HepG2 (cell line): ENCODE data around the gene ARFGEF2. TPM values are rescaled to one million over a fixed set of nuclear protein-coding genes. Genes with fewer than 3 reads are reported as not detected.

Experiments used
- HDAC2 ChIP-seq: sonication (generic); formaldehyde crosslinking; IDR thresholded peaks from 2 replicates; pipeline ENCODE4 v1.4.0; 2020; ENCODE audit warnings: missing genetic modification reagents
- KAT7 ChIP-seq: IDR thresholded peaks from 2 replicates; pipeline ENCODE4 v1.6.1; 2018; ENCODE audit warnings: borderline replicate concordance, missing compliant biosample characterization
- KAT8 ChIP-seq: IDR thresholded peaks from 2 replicates; pipeline ENCODE4 v1.6.1; 2016; ENCODE audit warnings: missing genetic modification reagents, missing compliant biosample characterization
- KMT2B ChIP-seq: IDR thresholded peaks from 2 replicates; pipeline ENCODE4 v1.6.1; 2016; ENCODE audit warnings: missing genetic modification reagents, missing compliant biosample characterization
- MAF1 ChIP-seq: sonication (generic); formaldehyde crosslinking; IDR thresholded peaks from 2 replicates; pipeline ENCODE4 v1.5.0; 2020; ENCODE audit warnings: missing genetic modification reagents, borderline replicate concordance
- NFYB ChIP-seq: sonication (generic); formaldehyde crosslinking; IDR thresholded peaks from 2 replicates; pipeline ENCODE4 v1.4.0; 2020; ENCODE audit warnings: missing genetic modification reagents
- RCOR2 ChIP-seq: IDR thresholded peaks from 2 replicates; pipeline ENCODE4 v1.6.1; 2016; ENCODE audit warnings: missing biosample characterization, missing genetic modification reagents
- TOE1 ChIP-seq: sonication (generic); formaldehyde crosslinking; IDR thresholded peaks from 2 replicates; pipeline ENCODE4 v1.4.0; 2020; ENCODE audit warnings: mild to moderate bottlenecking, missing genetic modification reagents
- ZBTB20 ChIP-seq: sonication (generic); formaldehyde crosslinking; IDR thresholded peaks from 2 replicates; pipeline ENCODE4 v1.8.1; 2023; ENCODE audit warnings: missing genetic modification reagents, low read depth, mild to moderate bottlenecking, borderline replicate concordance
- ZC3H13 ChIP-seq: sonication (generic); formaldehyde crosslinking; IDR thresholded peaks from 2 replicates; pipeline ENCODE4 v1.8.1; 2023; ENCODE audit warnings: mild to moderate bottlenecking, missing genetic modification reagents, moderate library complexity
- ZKSCAN8 ChIP-seq: IDR thresholded peaks from 2 replicates; pipeline ENCODE4 v1.6.1; 2016; ENCODE audit warnings: borderline replicate concordance, missing genetic modification reagents, missing compliant biosample characterization
- ZNF615 ChIP-seq: sonication (generic); formaldehyde crosslinking; IDR thresholded peaks from 2 replicates; pipeline ENCODE4 v1.5.0; 2020; ENCODE audit warnings: mild to moderate bottlenecking, missing genetic modification reagents, borderline replicate concordance
- ZNF672 ChIP-seq: sonication (generic); formaldehyde crosslinking; IDR thresholded peaks from 2 replicates; pipeline ENCODE4 v1.8.1; 2022; ENCODE audit warnings: missing genetic modification reagents
- polyA plus RNA-seq, 8 experiments: library from polyadenylated mRNA; depleted of rRNA in 3 of 8; stranded (reverse) in 7 of 8; unstranded in 1 of 8; fragments of >200 nt; fragmentation: Illumina TruSeq in 4 of 8; extraction: Trizol in 4 of 8; gene quantifications; 2 replicates each; pipeline versions ENCODE4 v1.2.1 to v1.2.3, GENCODE V29; 2011 to 2016; ENCODE audit warnings: low read depth in 4 of 8, missing spikeins in 1 of 8, mixed read lengths in 1 of 8; ENCODE audit not compliant: insufficient read depth in 1 of 8
- total RNA-seq, 5 experiments: library from RNA; depleted of rRNA; stranded (reverse); fragments of >200 nt; fragmentation: Illumina TruSeq; extraction: Trizol; gene quantifications; 2 replicates each; pipeline ENCODE4 v1.2.3, GENCODE V29; 2016; ENCODE audit warnings: low read depth in 1 of 5
- TF ChIP-seq, protein P1 (sequence below), 2 experiments: fragments of 450-650 bp in 1 of 2; sonication (generic) in 1 of 2; formaldehyde crosslinking in 1 of 2; IDR thresholded peaks; 2 replicates each; pipeline versions ENCODE4 v1.6.1 to v1.8.0; 2016 to 2022; ENCODE audit warnings: antibody characterized with exemption in 1 of 2, mild to moderate bottlenecking in 1 of 2, missing genetic modification reagents in 1 of 2
- TF ChIP-seq, protein P2 (sequence below): IDR thresholded peaks from 2 replicates; pipeline ENCODE4 v1.6.1; 2016; ENCODE audit warnings: low read depth, control low read depth
- TF ChIP-seq, protein P3 (sequence below): IDR thresholded peaks from 2 replicates; pipeline ENCODE4 v1.6.1; 2012; ENCODE audit warnings: low read length, improper control_type of control experiment

ARFGEF2 gene
- total and polyA plus RNA-seq, 2 of the 13 experiments (the other 11 are each of a cell fraction or from before 2014, with no cell fraction given): 44.0 to 60.8 TPM

DNA sequence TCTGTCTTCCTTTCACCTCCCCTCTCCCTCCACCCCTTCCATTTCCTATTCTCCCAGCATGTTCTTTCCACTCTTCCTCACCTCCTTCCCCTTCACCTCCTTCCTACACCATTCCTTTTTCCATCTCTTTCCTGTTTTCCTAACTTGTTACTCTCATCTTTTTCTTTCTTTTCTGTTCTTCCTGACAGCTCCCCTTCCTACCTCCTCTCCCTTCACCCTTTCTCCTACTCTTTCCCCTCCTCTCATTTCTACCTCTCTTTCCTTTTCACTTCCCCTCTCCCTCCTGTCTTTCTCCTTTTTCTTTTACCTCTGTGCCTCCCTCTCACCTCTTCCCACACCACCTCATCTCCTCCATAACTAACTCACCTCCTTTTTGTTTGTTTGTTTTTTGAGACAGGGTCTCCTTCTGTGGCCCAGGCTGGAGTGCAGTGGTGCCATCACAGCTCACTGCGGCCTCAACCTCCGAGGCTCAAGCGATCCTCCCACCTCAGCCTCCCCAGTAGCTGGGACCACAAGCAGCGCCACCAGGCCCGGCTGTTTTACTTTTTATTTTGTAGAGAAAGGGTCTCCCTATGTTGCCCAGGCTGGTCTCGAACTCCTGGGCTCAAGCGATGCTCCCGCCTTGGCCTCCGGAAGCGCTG lies 864 bp upstream of the ARFGEF2 start (continued):
- TF ChIP-seq ZNF672 (CRISPR knock-in tag) (0 out of 2 replicates have a peak, but pooled peaks have one; percentile 69), MAF1 (no peak), NFYB (no peak), ZC3H13 (CRISPR knock-in tag) (peak; percentile 91), KAT8 (no peak; the same call in 1 of the 2 replicates), RCOR2 (CRISPR knock-in tag) (peak; percentile 51; the same call in 1 of the 2 replicates), ZNF615 (CRISPR knock-in tag) (0 out of 2 replicates have a peak, but pooled peaks have one; percentile 44), KMT2B (CRISPR knock-in tag) (no peak), TOE1 (CRISPR knock-in tag) (no peak), KAT7 (CRISPR knock-in tag) (peak; percentile 4; the same call in 1 of the 2 replicates), HDAC2 (CRISPR knock-in tag) (peak; percentile 35), ZBTB20 (CRISPR knock-in tag) (peak; percentile 3; the same call in 1 of the 2 replicates), ZKSCAN8 (CRISPR knock-in tag) (no peak)
- TF ChIP-seq, protein P1, sequence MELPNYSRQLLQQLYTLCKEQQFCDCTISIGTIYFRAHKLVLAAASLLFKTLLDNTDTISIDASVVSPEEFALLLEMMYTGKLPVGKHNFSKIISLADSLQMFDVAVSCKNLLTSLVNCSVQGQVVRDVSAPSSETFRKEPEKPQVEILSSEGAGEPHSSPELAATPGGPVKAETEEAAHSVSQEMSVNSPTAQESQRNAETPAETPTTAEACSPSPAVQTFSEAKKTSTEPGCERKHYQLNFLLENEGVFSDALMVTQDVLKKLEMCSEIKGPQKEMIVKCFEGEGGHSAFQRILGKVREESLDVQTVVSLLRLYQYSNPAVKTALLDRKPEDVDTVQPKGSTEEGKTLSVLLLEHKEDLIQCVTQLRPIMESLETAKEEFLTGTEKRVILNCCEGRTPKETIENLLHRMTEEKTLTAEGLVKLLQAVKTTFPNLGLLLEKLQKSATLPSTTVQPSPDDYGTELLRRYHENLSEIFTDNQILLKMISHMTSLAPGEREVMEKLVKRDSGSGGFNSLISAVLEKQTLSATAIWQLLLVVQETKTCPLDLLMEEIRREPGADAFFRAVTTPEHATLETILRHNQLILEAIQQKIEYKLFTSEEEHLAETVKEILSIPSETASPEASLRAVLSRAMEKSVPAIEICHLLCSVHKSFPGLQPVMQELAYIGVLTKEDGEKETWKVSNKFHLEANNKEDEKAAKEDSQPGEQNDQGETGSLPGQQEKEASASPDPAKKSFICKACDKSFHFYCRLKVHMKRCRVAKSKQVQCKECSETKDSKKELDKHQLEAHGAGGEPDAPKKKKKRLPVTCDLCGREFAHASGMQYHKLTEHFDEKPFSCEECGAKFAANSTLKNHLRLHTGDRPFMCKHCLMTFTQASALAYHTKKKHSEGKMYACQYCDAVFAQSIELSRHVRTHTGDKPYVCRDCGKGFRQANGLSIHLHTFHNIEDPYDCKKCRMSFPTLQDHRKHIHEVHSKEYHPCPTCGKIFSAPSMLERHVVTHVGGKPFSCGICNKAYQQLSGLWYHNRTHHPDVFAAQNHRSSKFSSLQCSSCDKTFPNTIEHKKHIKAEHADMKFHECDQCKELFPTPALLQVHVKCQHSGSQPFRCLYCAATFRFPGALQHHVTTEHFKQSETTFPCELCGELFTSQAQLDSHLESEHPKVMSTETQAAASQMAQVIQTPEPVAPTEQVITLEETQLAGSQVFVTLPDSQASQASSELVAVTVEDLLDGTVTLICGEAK (IDR thresholded peaks at IDR 0.05): peak; percentile 49
- TF ChIP-seq, protein P1 (CRISPR knock-in tag; IDR thresholded peaks at IDR 0.05): no peak; the same call in 1 of the 2 replicates
- TF ChIP-seq, protein P2, sequence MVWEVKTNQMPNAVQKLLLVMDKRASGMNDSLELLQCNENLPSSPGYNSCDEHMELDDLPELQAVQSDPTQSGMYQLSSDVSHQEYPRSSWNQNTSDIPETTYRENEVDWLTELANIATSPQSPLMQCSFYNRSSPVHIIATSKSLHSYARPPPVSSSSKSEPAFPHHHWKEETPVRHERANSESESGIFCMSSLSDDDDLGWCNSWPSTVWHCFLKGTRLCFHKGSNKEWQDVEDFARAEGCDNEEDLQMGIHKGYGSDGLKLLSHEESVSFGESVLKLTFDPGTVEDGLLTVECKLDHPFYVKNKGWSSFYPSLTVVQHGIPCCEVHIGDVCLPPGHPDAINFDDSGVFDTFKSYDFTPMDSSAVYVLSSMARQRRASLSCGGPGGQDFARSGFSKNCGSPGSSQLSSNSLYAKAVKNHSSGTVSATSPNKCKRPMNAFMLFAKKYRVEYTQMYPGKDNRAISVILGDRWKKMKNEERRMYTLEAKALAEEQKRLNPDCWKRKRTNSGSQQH (CRISPR knock-in tag): peak; percentile 0; the same call in 1 of the 2 replicates
- TF ChIP-seq, protein P3, sequence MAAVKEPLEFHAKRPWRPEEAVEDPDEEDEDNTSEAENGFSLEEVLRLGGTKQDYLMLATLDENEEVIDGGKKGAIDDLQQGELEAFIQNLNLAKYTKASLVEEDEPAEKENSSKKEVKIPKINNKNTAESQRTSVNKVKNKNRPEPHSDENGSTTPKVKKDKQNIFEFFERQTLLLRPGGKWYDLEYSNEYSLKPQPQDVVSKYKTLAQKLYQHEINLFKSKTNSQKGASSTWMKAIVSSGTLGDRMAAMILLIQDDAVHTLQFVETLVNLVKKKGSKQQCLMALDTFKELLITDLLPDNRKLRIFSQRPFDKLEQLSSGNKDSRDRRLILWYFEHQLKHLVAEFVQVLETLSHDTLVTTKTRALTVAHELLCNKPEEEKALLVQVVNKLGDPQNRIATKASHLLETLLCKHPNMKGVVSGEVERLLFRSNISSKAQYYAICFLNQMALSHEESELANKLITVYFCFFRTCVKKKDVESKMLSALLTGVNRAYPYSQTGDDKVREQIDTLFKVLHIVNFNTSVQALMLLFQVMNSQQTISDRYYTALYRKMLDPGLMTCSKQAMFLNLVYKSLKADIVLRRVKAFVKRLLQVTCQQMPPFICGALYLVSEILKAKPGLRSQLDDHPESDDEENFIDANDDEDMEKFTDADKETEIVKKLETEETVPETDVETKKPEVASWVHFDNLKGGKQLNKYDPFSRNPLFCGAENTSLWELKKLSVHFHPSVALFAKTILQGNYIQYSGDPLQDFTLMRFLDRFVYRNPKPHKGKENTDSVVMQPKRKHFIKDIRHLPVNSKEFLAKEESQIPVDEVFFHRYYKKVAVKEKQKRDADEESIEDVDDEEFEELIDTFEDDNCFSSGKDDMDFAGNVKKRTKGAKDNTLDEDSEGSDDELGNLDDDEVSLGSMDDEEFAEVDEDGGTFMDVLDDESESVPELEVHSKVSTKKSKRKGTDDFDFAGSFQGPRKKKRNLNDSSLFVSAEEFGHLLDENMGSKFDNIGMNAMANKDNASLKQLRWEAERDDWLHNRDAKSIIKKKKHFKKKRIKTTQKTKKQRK: no peak
